ENCODE data around the gene PCSK6.

PCSK6 gene

GRCh38 chr15:101362359-101362758, 127.1 kb downstream of the PCSK6 start:
- H3K9me3 ChIP-seq (ENCODE audit: insufficient read depth, low read length, severe bottlenecking) = peaks cover 6% of the 10 kb centered on the region
- ATAC-seq (ENCODE audit: insufficient read depth, low read depth) (no peak), DNase-seq (no peak)
- no peak overlapping the region for H3K4me3 ChIP-seq (ENCODE audit: low read depth in 1 of 2, low read length in 2 of 2)
- peaks cover 51% of the 10 kb centered on the region for H3K4me1 ChIP-seq (ENCODE audit: insufficient read depth, low read length)
- H3K79me2 ChIP-seq (ENCODE audit: insufficient read depth, low read length) = no peaks in the 10 kb centered on the region
- H3K4me2 ChIP-seq (ENCODE audit: insufficient read depth, low read length) = no peak overlapping the region
- no peak overlapping the region for H3K9ac ChIP-seq (ENCODE audit: low read depth, low read length)
- no peak overlapping the region for H2AFZ ChIP-seq (ENCODE audit: low read depth, low read length)
- peak overlapping the region; percentile 40; the same call in 1 of the 2 replicates for H3K27ac ChIP-seq (ENCODE audit: low read length)
- H4K20me1 ChIP-seq (ENCODE audit: insufficient read depth, low read length) = no peaks in the 10 kb centered on the region
- TF ChIP-seq CTCF (IDR thresholded peaks at IDR 0.05; ENCODE audit: borderline replicate concordance, extremely low read depth, low read length, poor library complexity, severe bottlenecking) = no peak
- no peak for TF ChIP-seq EZH2 (IDR thresholded peaks at IDR 0.05; ENCODE audit: borderline replicate concordance, low read depth, low read length, severe bottlenecking)
- H3K27me3 ChIP-seq (ENCODE audit: insufficient read depth, low read length, poor library complexity) = no peaks in the 10 kb centered on the region
- no peaks in the 10 kb centered on the region for H3K36me3 ChIP-seq (ENCODE audit: insufficient read depth, low read length)

- TF ChIP-seq EZH2 (IDR thresholded peaks at IDR 0.05; ENCODE audit: borderline replicate concordance, low read depth, low read length, severe bottlenecking) = no peak
- TF ChIP-seq CTCF (IDR thresholded peaks at IDR 0.05; ENCODE audit: borderline replicate concordance, extremely low read depth, low read length, poor library complexity, severe bottlenecking) = no peak
- peaks cover 47% of the 10 kb centered on the region for H3K4me1 ChIP-seq (ENCODE audit: insufficient read depth, low read length)
- H3K9ac ChIP-seq (ENCODE audit: low read depth, low read length) = no peak overlapping the region
- no peak overlapping the region for H3K4me2 ChIP-seq (ENCODE audit: insufficient read depth, low read length)
- H3K27me3 ChIP-seq (ENCODE audit: insufficient read depth, low read length, poor library complexity) = no peaks in the 10 kb centered on the region
- no peak for ATAC-seq (ENCODE audit: insufficient read depth, low read depth)
- H3K27ac ChIP-seq (ENCODE audit: low read length) = peak overlapping the region; percentile 66
- H3K36me3 ChIP-seq (ENCODE audit: insufficient read depth, low read length) = no peaks in the 10 kb centered on the region
- no peak overlapping the region for H3K4me3 ChIP-seq (ENCODE audit: low read depth in 1 of 2, low read length in 2 of 2)
- no peaks in the 10 kb centered on the region for H3K79me2 ChIP-seq (ENCODE audit: insufficient read depth, low read length)
- H3K9me3 ChIP-seq (ENCODE audit: insufficient read depth, low read length, severe bottlenecking) = peaks cover 6% of the 10 kb centered on the region
- H4K20me1 ChIP-seq (ENCODE audit: insufficient read depth, low read length) = no peaks in the 10 kb centered on the region
- DNase-seq = no peak
- no peak overlapping the region for H2AFZ ChIP-seq (ENCODE audit: low read depth, low read length)
Observed at GRCh38 chr15:101361418-101361817, 128.1 kb downstream of the PCSK6 start.

- TF ChIP-seq EZH2 (IDR thresholded peaks at IDR 0.05; ENCODE audit: borderline replicate concordance, low read depth, low read length, severe bottlenecking) (no peak), CTCF (IDR thresholded peaks at IDR 0.05; ENCODE audit: borderline replicate concordance, extremely low read depth, low read length, poor library complexity, severe bottlenecking) (no peak)
- ATAC-seq (ENCODE audit: insufficient read depth, low read depth) (0 out of 3 replicates have a peak, but pooled peaks have one; percentile 22), DNase-seq (no peak)
- H3K4me3 ChIP-seq (ENCODE audit: low read depth in 1 of 2, low read length in 2 of 2) = no peak overlapping the region
- peak overlapping the region; percentile 8; the same call in 1 of the 2 replicates for H3K4me2 ChIP-seq (ENCODE audit: insufficient read depth, low read length)
- peaks cover 44% of the 10 kb centered on the region for H3K4me1 ChIP-seq (ENCODE audit: insufficient read depth, low read length)
- H3K9me3 ChIP-seq (ENCODE audit: insufficient read depth, low read length, severe bottlenecking) = no peaks in the 10 kb centered on the region
- no peaks in the 10 kb centered on the region for H3K36me3 ChIP-seq (ENCODE audit: insufficient read depth, low read length)
- no peak overlapping the region for H2AFZ ChIP-seq (ENCODE audit: low read depth, low read length)
- H3K27ac ChIP-seq (ENCODE audit: low read length) = peak overlapping the region; percentile 92
- H4K20me1 ChIP-seq (ENCODE audit: insufficient read depth, low read length) = no peaks in the 10 kb centered on the region
- no peaks in the 10 kb centered on the region for H3K79me2 ChIP-seq (ENCODE audit: insufficient read depth, low read length)
- peak overlapping the region; percentile 39 for H3K9ac ChIP-seq (ENCODE audit: low read depth, low read length)
- H3K27me3 ChIP-seq (ENCODE audit: insufficient read depth, low read length, poor library complexity) = no peaks in the 10 kb centered on the region
Observed at GRCh38 chr15:101359365-101359947, 130.1 kb downstream of the PCSK6 start.
